Dermis microvascular lymphatic vessel endothelial cell (primary cell): ENCODE data around the gene CUTC. TPM values are rescaled to one million over a fixed set of nuclear protein-coding genes. Genes with fewer than 3 reads are reported as not detected.

Experiments used
- DNase-seq, 2 donors: peaks; one replicate each; pipeline versions ENCODE4 v3.0.0 to v3.0.0-alpha.2; 2010; ENCODE audit warnings: low read depth in 2 of 2
- total RNA-seq: library from RNA; depleted of rRNA; stranded (reverse); fragments of >200 nt; gene quantifications from 2 replicates; pipeline ENCODE4 v1.2.1, GENCODE V29; 2014

The CUTC gene
- total RNA-seq, 1 donor from 2014 or later = 16.9 TPM

- DNase-seq = peak in 1 of 2 donors; percentile 5
Observed at GRCh38 chr10:99782447-99783286, 50.6 kb downstream of the CUTC start, which contains the start of gene ABCC2. Gene ABCC2 (plus strand): TSS chr10:99782640. CDS start chr10:99782845, 205 bp downstream.

GRCh38 chr10:99784016-99784726 is 52.1 kb downstream of the CUTC start:
- DNase-seq = peak; percentile 74

- no peak for DNase-seq
Observed at GRCh38 chr10:99784727-99785441, 52.9 kb downstream of the CUTC start.

GRCh38 chr10:99785646-99786045 is 53.6 kb downstream of the CUTC start:
- DNase-seq = no peak

GRCh38 chr10:99787311-99787710 is 55.3 kb downstream of the CUTC start:
- DNase-seq = no peak

- no peak for DNase-seq
Observed at GRCh38 chr10:99787782-99788445, 55.9 kb downstream of the CUTC start.

GRCh38 chr10:99788598-99789256 is 56.7 kb downstream of the CUTC start:
- DNase-seq = no peak

GRCh38 chr10:99791831-99792230 is 59.8 kb downstream of the CUTC start:
- DNase-seq = no peak

GRCh38 chr10:99793819-99794218 is 61.8 kb downstream of the CUTC start:
- DNase-seq = no peak

GRCh38 chr10:99796928-99797327 is 64.9 kb downstream of the CUTC start:
- no peak for DNase-seq

- no peak for DNase-seq
Observed at GRCh38 chr10:99798031-99798430, 66.0 kb downstream of the CUTC start.

GRCh38 chr10:99798920-99799319 is 66.9 kb downstream of the CUTC start:
- no peak for DNase-seq

- no peak for DNase-seq
Observed at GRCh38 chr10:99799613-99800012, 67.6 kb downstream of the CUTC start.

GRCh38 chr10:99804471-99804870 is 72.4 kb downstream of the CUTC start:
- no peak for DNase-seq

GRCh38 chr10:99805190-99805589 is 73.2 kb downstream of the CUTC start:
- no peak for DNase-seq

Other genes starting within 250 kb of the CUTC start
- gene NKX2-3, start 199.3 kb upstream of the CUTC start, total RNA-seq = not detected in 2 replicates
- gene SLC25A28, start 111.8 kb upstream of the CUTC start, total RNA-seq = 8.6 and 13.8 TPM in 2 replicates
- 18.4 and 20.7 TPM in 2 replicates for gene ENTPD7, start 72.7 kb upstream of the CUTC start, total RNA-seq
- gene COX15, start 107 bp upstream of the CUTC start, total RNA-seq = 26.3 and 36.1 TPM in 2 replicates
- 0.39 and 0.51 TPM in 2 replicates for gene ABCC2, start 50.4 kb downstream of the CUTC start, total RNA-seq